ENCODE data around the gene SERPINB3. TPM values are rescaled to one million over a fixed set of nuclear protein-coding genes. Genes with fewer than 3 reads are reported as not detected.

Gene SERPINB3
- total RNA-seq, 1 donor: not detected

GRCh38 chr18:63624863-63625262 lies 36.8 kb downstream of the SERPINB3 start:
- TF ChIP-seq CTCF (IDR thresholded peaks at IDR 0.05; ENCODE audit: insufficient read depth, low read length): no peak
- DNase-seq (ENCODE audit: low read depth): no peak
- H3K4me3 ChIP-seq (ENCODE audit: low read depth, low read length): no peak overlapping the region

- peak; percentile 63 for DNase-seq (ENCODE audit: low read depth)
- no peak for TF ChIP-seq CTCF (IDR thresholded peaks at IDR 0.05; ENCODE audit: insufficient read depth, low read length)
- H3K4me3 ChIP-seq (ENCODE audit: low read depth, low read length): no peak overlapping the region
Measured at GRCh38 chr18:63619661-63620060, 42.0 kb downstream of the SERPINB3 start.

GRCh38 chr18:63617915-63618234 lies 43.8 kb downstream of the SERPINB3 start:
- DNase-seq (ENCODE audit: low read depth): no peak
- H3K4me3 ChIP-seq (ENCODE audit: low read depth, low read length): no peak overlapping the region
- TF ChIP-seq CTCF (IDR thresholded peaks at IDR 0.05; ENCODE audit: insufficient read depth, low read length): no peak

- no peak for TF ChIP-seq CTCF (IDR thresholded peaks at IDR 0.05; ENCODE audit: insufficient read depth, low read length)
- H3K4me3 ChIP-seq (ENCODE audit: low read depth, low read length): no peak overlapping the region
- peak; percentile 21 for DNase-seq (ENCODE audit: low read depth)
Measured at GRCh38 chr18:63617049-63617914, 44.4 kb downstream of the SERPINB3 start.

- DNase-seq (ENCODE audit: low read depth): no peak
- TF ChIP-seq CTCF (IDR thresholded peaks at IDR 0.05; ENCODE audit: insufficient read depth, low read length): no peak
- H3K4me3 ChIP-seq (ENCODE audit: low read depth, low read length): no peak overlapping the region
Measured at GRCh38 chr18:63613420-63613819, 48.3 kb downstream of the SERPINB3 start.

GRCh38 chr18:63606526-63606925 lies 55.2 kb downstream of the SERPINB3 start:
- TF ChIP-seq CTCF (IDR thresholded peaks at IDR 0.05; ENCODE audit: insufficient read depth, low read length): no peak
- no peak for DNase-seq (ENCODE audit: low read depth)
- no peak overlapping the region for H3K4me3 ChIP-seq (ENCODE audit: low read depth, low read length)

Other genes with a start within 250 kb of the SERPINB3 start
- 38.1 and 77.9 TPM in 2 replicates for gene VPS4B, start 239.4 kb downstream of the SERPINB3 start, total RNA-seq (ENCODE audit: low replicate concordance)
- not detected in 2 replicates for gene SERPINB5, start 184.9 kb downstream of the SERPINB3 start, total RNA-seq (ENCODE audit: low replicate concordance)
- gene SERPINB12, start 119.5 kb downstream of the SERPINB3 start, total RNA-seq (ENCODE audit: low replicate concordance): not detected in 2 replicates
- gene SERPINB13, start 74.5 kb downstream of the SERPINB3 start, total RNA-seq (ENCODE audit: low replicate concordance): not detected in 2 replicates
- gene SERPINB4, start 17.6 kb downstream of the SERPINB3 start, total RNA-seq (ENCODE audit: low replicate concordance): not detected in 2 replicates
- not detected in 2 replicates for gene SERPINB11, start 41.1 kb upstream of the SERPINB3 start, total RNA-seq (ENCODE audit: low replicate concordance)
- gene SERPINB7, start 113.5 kb upstream of the SERPINB3 start, total RNA-seq (ENCODE audit: low replicate concordance): 0.27 TPM in 1 of 2 replicates, not detected in the other
- gene SERPINB2, start 225.8 kb upstream of the SERPINB3 start, total RNA-seq (ENCODE audit: low replicate concordance): 13.9 and 67.6 TPM in 2 replicates
- not detected in 2 replicates for gene SERPINB10, start 246.1 kb upstream of the SERPINB3 start, total RNA-seq (ENCODE audit: low replicate concordance)